BE2C (cell line): ENCODE results near the gene RTP5.
"Not testable (repeated sequence)": the region's sequence is repeated elsewhere in the genome, so short reads cannot be mapped to it uniquely, and the experiment has no call there.

Source experiments
- DNase-seq: peaks from one replicate; pipeline ENCODE4 v3.0.0-alpha.2; 2020
- H3K27me3 ChIP-seq: fragments of 250-450 bp; sonication (Bioruptor Pico); 2 replicates; pipeline ENCODE4 v1.5.1; 2020; ENCODE audit warnings: mild to moderate bottlenecking
- H3K36me3 ChIP-seq: fragments of 250-450 bp; sonication (Bioruptor Pico); 2 replicates; pipeline ENCODE4 v1.5.1; 2020; ENCODE audit warnings: mild to moderate bottlenecking
- H3K4me1 ChIP-seq: fragments of 250-450 bp; sonication (Bioruptor Pico); 2 replicates; pipeline ENCODE4 v1.5.1; 2020
- H3K4me3 ChIP-seq: 2 replicates; pipeline ENCODE4 v1.5.1; 2011; ENCODE audit warnings: low read depth, low read length
- H3K9me3 ChIP-seq: fragments of 250-450 bp; sonication (Bioruptor Pico); 2 replicates; pipeline ENCODE4 v1.5.1; 2020
- TF ChIP-seq, protein P1 (sequence below): IDR thresholded peaks from 2 replicates; pipeline ENCODE4 v1.5.1; 2012; ENCODE audit warnings: mild to moderate bottlenecking, low read depth, low read length

Gene RTP5

DNA sequence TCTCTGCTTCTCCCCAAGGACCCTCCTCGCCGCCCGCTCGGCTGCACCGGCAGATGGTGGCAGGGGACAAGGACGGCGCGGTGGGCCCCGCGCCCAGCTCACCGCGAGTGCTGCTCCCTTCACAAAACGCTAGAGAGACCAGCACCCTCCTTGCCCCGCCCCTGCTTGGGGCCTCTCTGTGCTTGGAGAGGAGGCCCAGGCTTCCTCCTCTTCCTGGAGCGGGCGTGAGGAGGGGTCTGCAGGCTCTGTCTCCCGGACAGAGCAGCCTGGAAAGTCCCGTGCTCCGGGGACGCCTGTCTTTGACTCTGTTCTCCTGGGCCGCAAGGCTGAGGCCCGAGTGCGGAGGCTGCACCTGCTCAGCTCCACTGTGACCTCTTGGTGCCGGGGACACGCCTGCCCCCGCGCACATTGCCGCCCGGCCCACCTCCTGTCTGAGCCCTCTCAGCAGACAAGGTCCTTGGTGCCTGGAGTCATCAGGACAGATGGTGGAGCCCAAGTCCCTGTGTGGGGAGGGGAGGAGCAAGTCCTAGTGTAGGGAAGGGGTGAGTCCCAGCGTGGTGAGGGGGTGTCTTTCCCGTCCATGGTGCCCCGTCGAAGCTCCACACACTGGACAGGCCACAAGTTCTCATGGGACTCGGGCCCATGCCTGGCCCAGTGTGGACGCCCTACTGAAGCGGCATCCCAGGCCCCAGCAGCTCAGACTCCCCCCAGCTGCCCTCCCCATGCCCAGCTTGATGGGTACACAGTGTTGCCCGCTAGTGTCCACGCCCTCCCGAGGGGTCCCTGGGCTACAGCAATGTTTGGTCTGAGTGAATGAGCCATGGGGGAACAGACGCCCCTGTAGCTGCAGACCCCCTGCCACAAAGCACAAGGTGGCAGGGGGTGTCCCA, 33.8 kb downstream of the RTP5 start:
- no peak for DNase-seq
- no peaks in the 10 kb centered on the region; the same call in 1 of the 2 replicates for H3K9me3 ChIP-seq
- H3K27me3 ChIP-seq, result no peaks in the 10 kb centered on the region
- TF ChIP-seq, protein P1, sequence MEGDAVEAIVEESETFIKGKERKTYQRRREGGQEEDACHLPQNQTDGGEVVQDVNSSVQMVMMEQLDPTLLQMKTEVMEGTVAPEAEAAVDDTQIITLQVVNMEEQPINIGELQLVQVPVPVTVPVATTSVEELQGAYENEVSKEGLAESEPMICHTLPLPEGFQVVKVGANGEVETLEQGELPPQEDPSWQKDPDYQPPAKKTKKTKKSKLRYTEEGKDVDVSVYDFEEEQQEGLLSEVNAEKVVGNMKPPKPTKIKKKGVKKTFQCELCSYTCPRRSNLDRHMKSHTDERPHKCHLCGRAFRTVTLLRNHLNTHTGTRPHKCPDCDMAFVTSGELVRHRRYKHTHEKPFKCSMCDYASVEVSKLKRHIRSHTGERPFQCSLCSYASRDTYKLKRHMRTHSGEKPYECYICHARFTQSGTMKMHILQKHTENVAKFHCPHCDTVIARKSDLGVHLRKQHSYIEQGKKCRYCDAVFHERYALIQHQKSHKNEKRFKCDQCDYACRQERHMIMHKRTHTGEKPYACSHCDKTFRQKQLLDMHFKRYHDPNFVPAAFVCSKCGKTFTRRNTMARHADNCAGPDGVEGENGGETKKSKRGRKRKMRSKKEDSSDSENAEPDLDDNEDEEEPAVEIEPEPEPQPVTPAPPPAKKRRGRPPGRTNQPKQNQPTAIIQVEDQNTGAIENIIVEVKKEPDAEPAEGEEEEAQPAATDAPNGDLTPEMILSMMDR, result no peak
- no peaks in the 10 kb centered on the region for H3K36me3 ChIP-seq
- no peaks in the 10 kb centered on the region for H3K4me1 ChIP-seq
- no peak overlapping the region for H3K4me3 ChIP-seq

DNA sequence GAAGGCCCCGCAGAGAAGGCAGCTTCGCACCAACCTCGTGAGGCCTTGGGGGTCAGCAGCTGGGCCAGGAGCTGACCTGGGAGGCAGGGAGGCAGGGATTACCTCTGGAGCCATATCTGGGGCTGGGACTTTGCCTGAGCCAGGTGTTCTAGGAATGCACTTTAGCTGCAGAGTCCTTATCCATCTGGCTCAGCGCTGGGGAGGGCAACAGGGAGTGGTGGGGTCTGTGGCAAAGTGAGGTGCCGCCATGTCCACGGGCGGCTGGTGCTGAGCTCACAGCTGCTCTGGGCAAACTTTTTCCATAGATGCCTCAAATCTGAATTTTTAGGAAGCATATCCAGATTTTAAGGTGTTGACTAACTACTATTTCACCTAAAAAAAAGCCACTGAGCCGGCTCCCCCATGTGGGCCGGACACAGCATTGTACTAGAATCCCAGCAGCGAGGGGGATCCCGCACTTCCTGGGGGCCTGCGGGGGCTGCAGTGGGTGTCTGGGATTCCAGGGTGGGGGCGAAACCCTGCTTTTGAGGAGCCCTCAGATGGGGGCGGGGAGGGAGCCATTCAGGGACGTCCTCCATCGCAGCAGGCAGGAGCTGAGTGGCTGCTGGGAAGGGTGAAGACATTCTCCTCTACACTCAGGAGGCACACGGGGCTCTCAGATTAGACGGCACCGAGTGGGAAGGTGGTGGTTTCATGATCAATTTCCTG, 34.6 kb downstream of the RTP5 start:
- no peaks in the 10 kb centered on the region for H3K27me3 ChIP-seq

DNA sequence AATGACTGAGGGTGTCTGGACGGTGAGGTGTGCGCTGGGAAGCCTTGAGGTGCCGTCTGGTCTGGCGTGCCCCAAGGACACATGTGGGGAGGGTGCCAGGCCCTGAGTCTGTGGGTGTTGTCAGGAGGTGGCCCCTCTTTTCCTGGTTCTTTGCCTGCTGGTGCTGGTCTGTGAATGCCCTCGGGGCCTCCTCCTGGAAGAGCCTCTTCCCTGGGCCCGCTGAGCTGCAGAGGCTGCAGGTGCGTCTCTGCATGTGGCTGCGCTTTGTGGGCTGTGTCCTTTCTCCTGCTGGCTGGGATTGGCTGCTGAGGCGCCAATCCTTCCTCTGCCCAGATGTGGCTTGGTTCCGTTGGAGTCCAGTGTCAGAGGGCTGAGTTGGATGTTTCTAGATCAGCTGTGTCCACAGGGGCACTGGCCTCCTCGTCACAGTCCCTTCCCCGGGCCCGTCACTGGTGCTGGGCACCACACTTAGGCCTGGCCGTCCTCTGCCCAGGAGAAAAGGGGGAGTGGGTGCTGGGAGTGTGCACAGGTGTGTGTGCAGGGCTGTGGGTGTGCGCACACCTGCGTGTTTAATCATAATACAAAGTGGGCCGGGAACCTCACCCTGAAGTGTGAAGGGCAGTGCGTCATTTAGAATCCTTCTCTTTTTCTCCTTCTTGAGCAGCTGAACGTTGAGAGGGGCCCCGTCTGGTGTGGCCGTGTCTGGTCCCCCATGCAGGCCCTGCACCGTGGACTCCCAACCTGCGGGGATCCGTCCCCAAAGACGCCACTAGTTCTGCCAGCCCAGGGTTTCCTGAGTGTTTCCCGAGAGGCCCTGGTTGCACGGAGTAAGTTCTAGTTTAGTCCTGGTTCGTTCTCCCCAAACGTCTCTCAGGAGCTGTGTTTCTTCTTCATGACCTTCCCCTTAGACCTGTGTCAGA, 35.5 kb downstream of the RTP5 start:
- Histone ChIP-seq H3K4me1 (no peaks in the 10 kb centered on the region), H3K9me3 (no peaks in the 10 kb centered on the region; the same call in 1 of the 2 replicates), H3K36me3 (no peaks in the 10 kb centered on the region; the same call in 1 of the 2 replicates), H3K4me3 (no peak overlapping the region), H3K27me3 (no peaks in the 10 kb centered on the region)
- TF ChIP-seq, protein P1, result no peak
- DNase-seq, result no peak

More for the DNA sequence above, 34.6 kb downstream of the RTP5 start:
- Histone ChIP-seq H3K9me3 (no peaks in the 10 kb centered on the region; the same call in 1 of the 2 replicates), H3K4me3 (no peak overlapping the region), H3K36me3 (no peaks in the 10 kb centered on the region; the same call in 1 of the 2 replicates), H3K4me1 (no peaks in the 10 kb centered on the region)
- TF ChIP-seq, protein P1, result no peak
- DNase-seq, result no peak

DNA sequence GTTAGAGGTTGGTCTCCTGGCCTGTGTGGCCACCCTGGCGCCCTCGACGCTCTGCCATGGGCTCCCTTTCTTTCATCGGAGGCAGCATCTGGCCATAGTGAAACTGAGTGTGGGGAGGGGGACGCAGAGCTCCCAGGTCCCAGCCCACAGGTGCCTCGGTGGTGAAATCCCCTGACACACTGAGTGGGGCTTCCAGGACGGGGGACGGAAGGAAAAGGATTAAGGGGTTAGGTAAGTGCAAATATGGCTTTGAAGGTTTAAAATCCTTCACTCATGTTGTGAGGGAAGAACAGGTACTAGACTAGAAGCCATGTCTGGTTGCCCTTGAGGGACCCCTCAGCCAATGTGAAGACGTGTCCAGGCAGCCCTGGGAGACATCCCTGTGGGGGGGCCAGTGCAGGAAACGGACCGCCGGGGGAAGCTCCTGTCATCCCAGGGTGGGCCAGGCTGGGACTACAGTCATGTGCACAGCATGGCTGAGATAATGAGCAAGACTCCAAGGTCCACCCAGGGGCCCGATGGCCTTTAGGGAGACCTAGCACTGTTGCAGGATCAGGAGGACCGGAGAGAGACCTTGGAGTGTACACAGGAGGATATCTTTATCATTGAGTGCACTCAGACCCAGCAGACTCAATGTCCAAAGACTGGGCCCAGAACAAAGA, 36.3 kb downstream of the RTP5 start:
- Histone ChIP-seq H3K27me3 (no peaks in the 10 kb centered on the region), H3K9me3 (no peaks in the 10 kb centered on the region; the same call in 1 of the 2 replicates), H3K4me1 (no peaks in the 10 kb centered on the region), H3K36me3 (no peaks in the 10 kb centered on the region; the same call in 1 of the 2 replicates), H3K4me3 (no peak overlapping the region)
- no peak for DNase-seq
- TF ChIP-seq, protein P1, result no peak

DNA sequence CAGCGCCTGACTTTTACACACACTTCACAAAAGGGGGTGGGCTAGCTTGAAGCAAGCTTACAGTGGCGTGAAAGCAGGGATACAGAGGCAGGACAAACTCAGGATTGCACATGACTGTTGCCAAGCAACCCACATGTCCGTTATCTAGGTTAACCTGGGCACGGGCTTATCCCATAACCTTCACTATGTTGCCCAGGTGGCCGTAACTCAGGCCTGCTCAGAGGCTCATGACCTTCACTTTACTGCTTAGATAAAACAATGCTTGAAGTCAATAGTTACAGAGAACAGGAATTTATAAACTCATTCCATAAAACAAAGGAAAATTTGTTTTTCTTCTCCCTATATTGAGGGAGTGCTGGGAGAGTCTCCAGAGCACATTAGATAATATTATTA, 36.8 kb downstream of the RTP5 start:
- not testable (repeated sequence) for H3K9me3 ChIP-seq, DNase-seq, H3K4me1 ChIP-seq, H3K27me3 ChIP-seq, H3K36me3 ChIP-seq, H3K4me3 ChIP-seq
